Measurements from ENCODE around the gene PTPN14.

PTPN14 gene

GRCh38 chr1:214324896-214325800 is 226.3 kb downstream of the PTPN14 start:
- no peak for DNase-seq

GRCh38 chr1:214321705-214322453 is 229.5 kb downstream of the PTPN14 start:
- DNase-seq, result no peak

- DNase-seq, result no peak
Measured at GRCh38 chr1:214319938-214320337, 231.5 kb downstream of the PTPN14 start.

GRCh38 chr1:214318956-214319736 is 232.3 kb downstream of the PTPN14 start:
- DNase-seq, result no peak

- no peak for DNase-seq
Measured at GRCh38 chr1:214318356-214318755, 233.0 kb downstream of the PTPN14 start.

- DNase-seq, result no peak
Measured at GRCh38 chr1:214317734-214318133, 233.7 kb downstream of the PTPN14 start.

- DNase-seq, result no peak
Measured at GRCh38 chr1:214317300-214317699, 234.1 kb downstream of the PTPN14 start.

- no peak for DNase-seq
Measured at GRCh38 chr1:214316593-214316992, 234.8 kb downstream of the PTPN14 start.

- no peak for DNase-seq
Measured at GRCh38 chr1:214314178-214314843, 237.1 kb downstream of the PTPN14 start.

- DNase-seq, result no peak
Measured at GRCh38 chr1:214312530-214313051, 238.8 kb downstream of the PTPN14 start.

GRCh38 chr1:214310777-214311690 is 240.4 kb downstream of the PTPN14 start:
- DNase-seq, result no peak

- DNase-seq, result no peak
Measured at GRCh38 chr1:214310010-214310409, 241.4 kb downstream of the PTPN14 start.

GRCh38 chr1:214306269-214306668 is 245.1 kb downstream of the PTPN14 start:
- DNase-seq, result no peak

- DNase-seq, result no peak
Measured at GRCh38 chr1:214305164-214305751, 246.1 kb downstream of the PTPN14 start.

GRCh38 chr1:214303141-214303930 is 248.1 kb downstream of the PTPN14 start:
- no peak for DNase-seq

- DNase-seq, result no peak
Measured at GRCh38 chr1:214301526-214301925, 249.9 kb downstream of the PTPN14 start.

- DNase-seq, result no peak
Measured at GRCh38 chr1:214300149-214300780, 251.1 kb downstream of the PTPN14 start.

All from stimulated activated CD4-positive, alpha-beta T cell treated with anti-CD3 and anti-CD28 coated beads, Interleukin-4, amount 100 ng/mL, for 24 hours (primary cell).